ENCODE data around the gene NOS3.

The NOS3 gene

GRCh38 chr7:150996376-150997074, 5.7 kb downstream of the NOS3 start:
- Histone ChIP-seq H3K4me1 (ENCODE audit: control insufficient read depth, insufficient read depth, low read length) (no peaks in the 10 kb centered on the region), H3K27ac (ENCODE audit: low read depth, low read length) (no peak overlapping the region), H3K4me3 (ENCODE audit: low read length) (no peak overlapping the region), H3K9ac (ENCODE audit: low read length) (no peak overlapping the region), H3K36me3 (ENCODE audit: control insufficient read depth, insufficient read depth, low read length) (no peaks in the 10 kb centered on the region), H3K27me3 (ENCODE audit: control insufficient read depth, insufficient read depth, low read length) (no peaks in the 10 kb centered on the region)

- no peaks in the 10 kb centered on the region for H3K27me3 ChIP-seq (ENCODE audit: control insufficient read depth, insufficient read depth, low read length)
- no peak overlapping the region for H3K4me3 ChIP-seq (ENCODE audit: low read length)
- no peaks in the 10 kb centered on the region for H3K36me3 ChIP-seq (ENCODE audit: control insufficient read depth, insufficient read depth, low read length)
- H3K27ac ChIP-seq (ENCODE audit: low read depth, low read length), result no peak overlapping the region
- H3K4me1 ChIP-seq (ENCODE audit: control insufficient read depth, insufficient read depth, low read length), result no peaks in the 10 kb centered on the region
- no peak overlapping the region for H3K9ac ChIP-seq (ENCODE audit: low read length)
These were observed 6.3 kb downstream of the NOS3 start for GRCh38 chr7:150997075-150997511.

- H3K4me3 ChIP-seq (ENCODE audit: low read length), result no peak overlapping the region
- H3K36me3 ChIP-seq (ENCODE audit: control insufficient read depth, insufficient read depth, low read length), result no peaks in the 10 kb centered on the region
- no peaks in the 10 kb centered on the region for H3K27me3 ChIP-seq (ENCODE audit: control insufficient read depth, insufficient read depth, low read length)
- H3K9ac ChIP-seq (ENCODE audit: low read length), result no peak overlapping the region
- H3K27ac ChIP-seq (ENCODE audit: low read depth, low read length), result no peak overlapping the region
- no peaks in the 10 kb centered on the region for H3K4me1 ChIP-seq (ENCODE audit: control insufficient read depth, insufficient read depth, low read length)
These were observed 7.0 kb downstream of the NOS3 start for GRCh38 chr7:150997817-150998216.

- no peaks in the 10 kb centered on the region for H3K36me3 ChIP-seq (ENCODE audit: control insufficient read depth, insufficient read depth, low read length)
- no peaks in the 10 kb centered on the region for H3K4me1 ChIP-seq (ENCODE audit: control insufficient read depth, insufficient read depth, low read length)
These were observed 7.5 kb downstream of the NOS3 start for GRCh38 chr7:150998341-150998740.

GRCh38 chr7:150999001-150999400, 8.2 kb downstream of the NOS3 start:
- Histone ChIP-seq H3K27me3 (ENCODE audit: control insufficient read depth, insufficient read depth, low read length) (no peaks in the 10 kb centered on the region), H3K4me3 (ENCODE audit: low read length) (no peak overlapping the region), H3K36me3 (ENCODE audit: control insufficient read depth, insufficient read depth, low read length) (no peaks in the 10 kb centered on the region), H3K9ac (ENCODE audit: low read length) (no peak overlapping the region), H3K4me1 (ENCODE audit: control insufficient read depth, insufficient read depth, low read length) (no peaks in the 10 kb centered on the region), H3K27ac (ENCODE audit: low read depth, low read length) (no peak overlapping the region)

More at GRCh38 chr7:150998341-150998740, 7.5 kb downstream of the NOS3 start:
- Histone ChIP-seq H3K9ac (ENCODE audit: low read length) (no peak overlapping the region), H3K27me3 (ENCODE audit: control insufficient read depth, insufficient read depth, low read length) (no peaks in the 10 kb centered on the region), H3K27ac (ENCODE audit: low read depth, low read length) (no peak overlapping the region), H3K4me3 (ENCODE audit: low read length) (no peak overlapping the region)

GRCh38 chr7:150999497-151000230, 8.8 kb downstream of the NOS3 start:
- H3K9ac ChIP-seq (ENCODE audit: low read length), result no peak overlapping the region
- no peaks in the 10 kb centered on the region for H3K4me1 ChIP-seq (ENCODE audit: control insufficient read depth, insufficient read depth, low read length)
- H3K27me3 ChIP-seq (ENCODE audit: control insufficient read depth, insufficient read depth, low read length), result no peaks in the 10 kb centered on the region
- no peak overlapping the region for H3K27ac ChIP-seq (ENCODE audit: low read depth, low read length)
- H3K4me3 ChIP-seq (ENCODE audit: low read length), result no peak overlapping the region
- H3K36me3 ChIP-seq (ENCODE audit: control insufficient read depth, insufficient read depth, low read length), result no peaks in the 10 kb centered on the region

GRCh38 chr7:151000897-151001495, 10.2 kb downstream of the NOS3 start:
- no peak overlapping the region for H3K9ac ChIP-seq (ENCODE audit: low read length)
- no peak overlapping the region for H3K4me3 ChIP-seq (ENCODE audit: low read length)
- H3K27ac ChIP-seq (ENCODE audit: low read depth, low read length), result no peak overlapping the region
- no peaks in the 10 kb centered on the region for H3K27me3 ChIP-seq (ENCODE audit: control insufficient read depth, insufficient read depth, low read length)
- no peaks in the 10 kb centered on the region for H3K4me1 ChIP-seq (ENCODE audit: control insufficient read depth, insufficient read depth, low read length)
- H3K36me3 ChIP-seq (ENCODE audit: control insufficient read depth, insufficient read depth, low read length), result no peaks in the 10 kb centered on the region

- Histone ChIP-seq H3K4me1 (ENCODE audit: control insufficient read depth, insufficient read depth, low read length) (no peaks in the 10 kb centered on the region), H3K27me3 (ENCODE audit: control insufficient read depth, insufficient read depth, low read length) (no peaks in the 10 kb centered on the region), H3K36me3 (ENCODE audit: control insufficient read depth, insufficient read depth, low read length) (no peaks in the 10 kb centered on the region), H3K4me3 (ENCODE audit: low read length) (no peak overlapping the region), H3K27ac (ENCODE audit: low read depth, low read length) (no peak overlapping the region), H3K9ac (ENCODE audit: low read length) (no peak overlapping the region)
These were observed 10.7 kb downstream of the NOS3 start for GRCh38 chr7:151001546-151001945.

- Histone ChIP-seq H3K4me1 (ENCODE audit: control insufficient read depth, insufficient read depth, low read length) (no peaks in the 10 kb centered on the region), H3K36me3 (ENCODE audit: control insufficient read depth, insufficient read depth, low read length) (no peaks in the 10 kb centered on the region), H3K27ac (ENCODE audit: low read depth, low read length) (no peak overlapping the region)
These were observed 12.8 kb downstream of the NOS3 start for GRCh38 chr7:151003572-151003971.

GRCh38 chr7:151005566-151005965, 14.7 kb downstream of the NOS3 start:
- no peak overlapping the region for H3K4me3 ChIP-seq (ENCODE audit: low read length)
- no peak overlapping the region for H3K9ac ChIP-seq (ENCODE audit: low read length)
- H3K4me1 ChIP-seq (ENCODE audit: control insufficient read depth, insufficient read depth, low read length), result no peaks in the 10 kb centered on the region
- H3K27me3 ChIP-seq (ENCODE audit: control insufficient read depth, insufficient read depth, low read length), result peaks cover 2% of the 10 kb centered on the region
- no peak overlapping the region for H3K27ac ChIP-seq (ENCODE audit: low read depth, low read length)
- no peaks in the 10 kb centered on the region for H3K36me3 ChIP-seq (ENCODE audit: control insufficient read depth, insufficient read depth, low read length)

More at GRCh38 chr7:151003572-151003971, 12.8 kb downstream of the NOS3 start:
- Histone ChIP-seq H3K27me3 (ENCODE audit: control insufficient read depth, insufficient read depth, low read length) (peaks cover 2% of the 10 kb centered on the region), H3K4me3 (ENCODE audit: low read length) (no peak overlapping the region), H3K9ac (ENCODE audit: low read length) (no peak overlapping the region)

- Histone ChIP-seq H3K4me1 (ENCODE audit: control insufficient read depth, insufficient read depth, low read length) (no peaks in the 10 kb centered on the region), H3K9ac (ENCODE audit: low read length) (no peak overlapping the region), H3K27me3 (ENCODE audit: control insufficient read depth, insufficient read depth, low read length) (peaks cover 2% of the 10 kb centered on the region), H3K27ac (ENCODE audit: low read depth, low read length) (no peak overlapping the region), H3K36me3 (ENCODE audit: control insufficient read depth, insufficient read depth, low read length) (no peaks in the 10 kb centered on the region), H3K4me3 (ENCODE audit: low read length) (no peak overlapping the region)
These were observed 15.9 kb downstream of the NOS3 start for GRCh38 chr7:151006590-151007300.

- no peaks in the 10 kb centered on the region for H3K4me1 ChIP-seq (ENCODE audit: control insufficient read depth, insufficient read depth, low read length)
- H3K27ac ChIP-seq (ENCODE audit: low read depth, low read length), result no peak overlapping the region
- peaks cover 2% of the 10 kb centered on the region for H3K27me3 ChIP-seq (ENCODE audit: control insufficient read depth, insufficient read depth, low read length)
- no peak overlapping the region for H3K4me3 ChIP-seq (ENCODE audit: low read length)
- H3K36me3 ChIP-seq (ENCODE audit: control insufficient read depth, insufficient read depth, low read length), result no peaks in the 10 kb centered on the region
- no peak overlapping the region for H3K9ac ChIP-seq (ENCODE audit: low read length)
These were observed 16.7 kb downstream of the NOS3 start for GRCh38 chr7:151007469-151007898.

Measured in rectal smooth muscle tissue (tissue), 1 donor.